CD14-positive monocyte (primary cell): ENCODE results near the gene CHST3. TPM values are rescaled to one million over a fixed set of nuclear protein-coding genes. Genes with fewer than 3 reads are reported as not detected.
"Not testable (repeated sequence)": the region's sequence is repeated elsewhere in the genome, so short reads cannot be mapped to it uniquely, and the experiment has no call there.

Experiments
- DNase-seq, 3 donors: peaks; one replicate each; pipeline ENCODE4 v3.0.0-alpha.2; 2011 to 2022
- H2AFZ ChIP-seq: 2 replicates; pipeline ENCODE4 v1.6.0; 2012; ENCODE audit warnings: mild to moderate bottlenecking, low read depth, low read length, inconsistent platforms; ENCODE audit not compliant: insufficient read depth, poor library complexity, severe bottlenecking
- H3K27ac ChIP-seq, 2 donors: 1 replicate in 1 of 2; 2 replicates in 1 of 2; pipeline ENCODE4 v1.5.1; 2012 to 2013; ENCODE audit warnings: low read length in 2 of 2, control low read depth in 1 of 2, inconsistent platforms in 1 of 2, low read depth in 1 of 2, mild to moderate bottlenecking in 1 of 2
- H3K27me3 ChIP-seq, 2 donors: one replicate each; pipeline versions ENCODE4 v1.6.0 to v1.6.1; 2011 to 2013; ENCODE audit warnings: low read length in 2 of 2; ENCODE audit not compliant: control insufficient read depth in 2 of 2, insufficient read depth in 2 of 2
- H3K36me3 ChIP-seq, 2 donors: replicated peaks in 1 of 2; 1 replicate in 1 of 2; 2 replicates in 1 of 2; pipeline versions ENCODE4 v1.5.1 to v1.6.1; 2012 to 2013; ENCODE audit warnings: low read length in 2 of 2, control low read depth in 1 of 2, inconsistent platforms in 1 of 2, mild to moderate bottlenecking in 1 of 2; ENCODE audit not compliant: insufficient read depth in 2 of 2, control insufficient read depth in 1 of 2
- H3K4me1 ChIP-seq, 2 donors: 1 replicate in 1 of 2; 2 replicates in 1 of 2; pipeline versions ENCODE4 v1.5.1 to v1.6.1; 2012 to 2013; ENCODE audit warnings: low read length in 2 of 2, control low read depth in 1 of 2, inconsistent platforms in 1 of 2, mild to moderate bottlenecking in 1 of 2, moderate library complexity in 1 of 2; ENCODE audit not compliant: insufficient read depth in 2 of 2, control insufficient read depth in 1 of 2
- H3K4me2 ChIP-seq: replicated peaks from 2 replicates; pipeline ENCODE3; 2012; ENCODE audit warnings: low read length, moderate library complexity, mild to moderate bottlenecking; ENCODE audit not compliant: poor library complexity, severe bottlenecking; ENCODE audit errors: extremely low read depth
- H3K4me3 ChIP-seq, 3 experiments: fragments of 200-600 bp in 1 of 3; sonication (generic) in 1 of 3; replicated peaks in 1 of 3; 1 replicate in 2 of 3; 2 replicates in 1 of 3; pipeline ENCODE4 v1.5.1; 2011 to 2013; ENCODE audit warnings: low read length in 3 of 3, mild to moderate bottlenecking in 3 of 3, control low read depth in 2 of 3, low read depth in 2 of 3, inconsistent platforms in 1 of 3, moderate library complexity in 1 of 3
- H3K79me2 ChIP-seq: 2 replicates; pipeline ENCODE4 v1.6.0; 2012; ENCODE audit warnings: mild to moderate bottlenecking, control low read depth, inconsistent platforms, low read length, moderate library complexity; ENCODE audit not compliant: insufficient read depth
- H3K9ac ChIP-seq: 2 replicates; pipeline ENCODE4 v1.6.0; 2017; ENCODE audit warnings: low read length, mild to moderate bottlenecking; ENCODE audit not compliant: insufficient read depth, poor library complexity, severe bottlenecking
- H3K9me3 ChIP-seq, 2 donors: replicated peaks in 1 of 2; 1 replicate in 1 of 2; 2 replicates in 1 of 2; pipeline versions ENCODE4 v1.5.1 to v1.6.1; 2012 to 2013; ENCODE audit warnings: low read length in 2 of 2, control low read depth in 1 of 2; ENCODE audit not compliant: control insufficient read depth in 1 of 2, insufficient read depth in 1 of 2
- H4K20me1 ChIP-seq: 2 replicates; pipeline ENCODE4 v1.6.0; 2012; ENCODE audit warnings: mild to moderate bottlenecking, low read length, control low read depth, moderate library complexity; ENCODE audit not compliant: insufficient read depth
- H3K27ac Mint-ChIP-seq, 7 donors: one replicate each; pipeline ENCODE4 v1.8.0; 2020; ENCODE audit warnings: mild to moderate bottlenecking in 7 of 7, mixed read lengths in 7 of 7, moderate library complexity in 6 of 7, inconsistent platforms in 2 of 7
- H3K27me3 Mint-ChIP-seq, 3 donors: one replicate each; pipeline ENCODE4 v1.8.0; 2021 to 2022; ENCODE audit warnings: low read depth in 3 of 3, mild to moderate bottlenecking in 3 of 3, mixed read lengths in 3 of 3, moderate library complexity in 3 of 3, inconsistent platforms in 1 of 3
- H3K36me3 Mint-ChIP-seq, 2 donors: one replicate each; pipeline ENCODE4 v1.8.0; 2020; ENCODE audit warnings: mixed read lengths in 2 of 2, inconsistent platforms in 1 of 2, mild to moderate bottlenecking in 1 of 2
- H3K4me1 Mint-ChIP-seq: one replicate; pipeline ENCODE4 v1.8.0; 2020; ENCODE audit warnings: mild to moderate bottlenecking, mixed read lengths
- H3K4me3 Mint-ChIP-seq, 2 donors: one replicate each; pipeline ENCODE4 v1.8.0; 2020; ENCODE audit warnings: mild to moderate bottlenecking in 2 of 2, mixed read lengths in 2 of 2, moderate library complexity in 1 of 2
- H3K9me3 Mint-ChIP-seq, 7 donors: one replicate each; pipeline ENCODE4 v1.8.0; 2020 to 2022; ENCODE audit warnings: mixed read lengths in 7 of 7, mild to moderate bottlenecking in 6 of 7, moderate library complexity in 6 of 7, inconsistent platforms in 2 of 7
- WGBS: methylation state at CpG from one replicate; pipeline ENCODE4 v1.1.5; 2013; ENCODE audit warnings: missing lambda C conversion rate; ENCODE audit not compliant: insufficient coverage; 5-methylcytosine and 5-hydroxymethylcytosine counted together
- intact Hi-C, 2 donors: fragments of 100-400 bp; cut with micrococcal nuclease; formaldehyde crosslinking; loops; one replicate each; pipeline versions ENCODE4 v1.15.0 to v1.15.1; 2023
- polyA plus RNA-seq, 3 donors: library from polyadenylated mRNA; depleted of rRNA in 1 of 3; unstranded in 2 of 3; stranded (reverse) in 1 of 3; fragments of 300-500 nt in 2 of 3; fragments of >200 nt in 1 of 3; fragmentation: Illumina TruSeq in 2 of 3; gene quantifications; 1 replicate in 2 of 3; 2 replicates in 1 of 3; pipeline ENCODE4 v1.2.3, GENCODE V29; 2012 to 2021
- TF ChIP-seq, protein P1 (sequence below): fragments of 200-600 bp; IDR thresholded peaks from one replicate; pipeline ENCODE4 v1.8.0; 2022; ENCODE audit warnings: antibody characterized with exemption, mild to moderate bottlenecking

CHST3 gene
- polyA plus RNA-seq, 3 donors = not detected

DNA sequence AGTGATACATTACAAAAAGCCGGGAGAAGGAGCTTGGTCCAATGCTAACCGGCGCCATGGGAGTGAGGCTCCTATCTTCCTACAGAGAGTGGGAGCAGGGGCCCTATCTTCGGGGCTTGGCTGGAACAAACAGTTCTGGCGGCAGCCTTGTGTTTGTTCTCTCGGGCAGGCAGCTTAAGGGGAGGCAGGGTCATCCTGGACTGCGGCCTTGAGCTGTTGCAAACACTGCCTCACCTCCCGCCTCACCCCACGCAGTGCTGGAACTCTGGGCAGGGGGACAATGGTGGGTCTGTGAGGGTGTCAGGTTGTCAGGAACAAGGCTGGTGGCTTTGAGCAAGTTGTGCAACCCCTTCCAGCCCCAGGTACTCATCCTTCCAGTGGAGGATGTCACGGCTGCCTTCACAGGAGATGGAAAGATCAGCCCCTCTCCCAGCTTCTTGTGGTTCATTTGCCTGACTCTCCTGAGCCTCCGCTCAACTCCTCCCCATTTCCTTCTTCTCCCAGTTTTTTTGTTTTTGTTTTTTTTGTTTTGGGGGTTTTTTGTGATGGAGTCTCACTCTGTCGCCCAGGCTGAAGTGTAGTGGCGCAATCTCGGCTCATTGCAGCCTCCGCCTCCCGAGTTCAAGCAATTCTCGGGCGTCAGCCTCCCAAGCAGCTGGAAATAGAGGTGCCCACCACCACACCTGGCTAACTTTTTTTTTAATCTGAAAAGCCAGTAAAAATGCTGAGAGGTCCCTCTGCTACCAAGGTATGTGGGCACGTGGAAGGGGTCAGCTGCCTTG is 66.8 kb downstream of the CHST3 start:
- Histone ChIP-seq H3K9ac (no peak overlapping the region), H3K27me3 (no peaks in the 10 kb centered on the region), H3K4me2 (no peak overlapping the region), H3K4me3 (no peak overlapping the region), H3K4me1 (no peaks in the 10 kb centered on the region), H4K20me1 (no peaks in the 10 kb centered on the region), H3K36me3 (no peaks in the 10 kb centered on the region), H3K27ac (no peak overlapping the region), H3K9me3 (no peaks in the 10 kb centered on the region), H3K79me2 (no peaks in the 10 kb centered on the region), H2AFZ (no peak overlapping the region)
- TF ChIP-seq, protein P1, sequence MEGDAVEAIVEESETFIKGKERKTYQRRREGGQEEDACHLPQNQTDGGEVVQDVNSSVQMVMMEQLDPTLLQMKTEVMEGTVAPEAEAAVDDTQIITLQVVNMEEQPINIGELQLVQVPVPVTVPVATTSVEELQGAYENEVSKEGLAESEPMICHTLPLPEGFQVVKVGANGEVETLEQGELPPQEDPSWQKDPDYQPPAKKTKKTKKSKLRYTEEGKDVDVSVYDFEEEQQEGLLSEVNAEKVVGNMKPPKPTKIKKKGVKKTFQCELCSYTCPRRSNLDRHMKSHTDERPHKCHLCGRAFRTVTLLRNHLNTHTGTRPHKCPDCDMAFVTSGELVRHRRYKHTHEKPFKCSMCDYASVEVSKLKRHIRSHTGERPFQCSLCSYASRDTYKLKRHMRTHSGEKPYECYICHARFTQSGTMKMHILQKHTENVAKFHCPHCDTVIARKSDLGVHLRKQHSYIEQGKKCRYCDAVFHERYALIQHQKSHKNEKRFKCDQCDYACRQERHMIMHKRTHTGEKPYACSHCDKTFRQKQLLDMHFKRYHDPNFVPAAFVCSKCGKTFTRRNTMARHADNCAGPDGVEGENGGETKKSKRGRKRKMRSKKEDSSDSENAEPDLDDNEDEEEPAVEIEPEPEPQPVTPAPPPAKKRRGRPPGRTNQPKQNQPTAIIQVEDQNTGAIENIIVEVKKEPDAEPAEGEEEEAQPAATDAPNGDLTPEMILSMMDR = no peak
- intact Hi-C loops = no loop called here
- Mint-ChIP-seq H3K4me3 (no peak overlapping the region), H3K27me3 (peaks cover 6 to 12% (median 10%) of the 10 kb centered on the region in 3 donors), H3K4me1 (no peaks in the 10 kb centered on the region), H3K36me3 (no peaks in the 10 kb centered on the region), H3K9me3 (peaks cover 0 to 5% (median 0%) of the 10 kb centered on the region in 7 donors), H3K27ac (no peak overlapping the region)
- WGBS = 94% methylated on average over 9 of the region's 19 CpGs
- DNase-seq = no peak

GRCh38 chr10:72031706-72032105 is 67.5 kb downstream of the CHST3 start:
- no peak overlapping the region for H2AFZ ChIP-seq
- H3K9ac ChIP-seq = no peak overlapping the region
- no peaks in the 10 kb centered on the region for H3K27me3 ChIP-seq
- H3K4me3 ChIP-seq = no peak overlapping the region
- H3K9me3 ChIP-seq = no peaks in the 10 kb centered on the region
- no peak overlapping the region for H3K27ac ChIP-seq
- Mint-ChIP-seq H3K27ac (no peak overlapping the region), H3K4me1 (no peaks in the 10 kb centered on the region), H3K36me3 (no peaks in the 10 kb centered on the region), H3K27me3 (peaks cover 6 to 12% (median 10%) of the 10 kb centered on the region in 3 donors), H3K4me3 (no peak overlapping the region), H3K9me3 (peaks cover 0 to 5% (median 0%) of the 10 kb centered on the region in 7 donors)
- WGBS = 99% methylated on average over 9 of the region's 10 CpGs
- H3K79me2 ChIP-seq = no peaks in the 10 kb centered on the region
- H3K4me2 ChIP-seq = no peak overlapping the region
- no peaks in the 10 kb centered on the region for H3K36me3 ChIP-seq
- DNase-seq = no peak
- H4K20me1 ChIP-seq = no peaks in the 10 kb centered on the region
- no peaks in the 10 kb centered on the region for H3K4me1 ChIP-seq
- TF ChIP-seq, protein P1 = no peak
- intact Hi-C loops = no loop called here

DNA sequence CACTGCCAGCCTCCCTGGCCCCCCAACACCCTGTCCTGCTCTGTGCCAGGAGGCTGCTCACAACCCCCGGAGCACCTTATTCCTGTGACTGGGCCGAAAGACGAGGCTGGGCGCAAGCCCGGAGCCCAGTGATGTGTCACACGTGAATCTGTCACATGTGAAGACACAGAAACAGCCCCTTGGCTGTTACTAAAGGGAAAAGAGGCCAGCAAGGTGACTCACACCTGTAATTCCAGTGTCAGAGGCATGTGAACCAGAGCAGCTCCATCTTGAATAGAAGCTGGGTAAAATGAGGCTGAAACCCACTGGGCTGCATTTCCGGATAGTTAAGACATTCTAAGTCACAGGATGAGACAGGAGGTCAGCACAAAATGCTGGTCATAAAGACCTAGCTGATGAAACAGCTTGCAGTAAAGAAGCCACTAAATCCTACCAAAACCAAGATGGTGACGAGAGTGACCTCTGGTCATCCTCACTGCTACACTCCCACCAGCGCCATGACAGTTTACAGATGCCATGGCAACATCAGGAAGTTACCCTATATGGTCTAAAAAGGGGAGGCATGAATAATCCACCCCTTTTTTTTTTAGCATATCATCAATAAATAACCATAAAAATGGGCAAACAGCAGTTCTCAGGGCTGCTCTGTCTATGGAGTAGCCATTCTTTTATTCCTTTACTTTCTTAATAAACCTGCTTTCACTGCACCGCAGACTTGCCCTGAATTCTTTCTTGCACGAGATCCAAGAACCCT is 68.4 kb downstream of the CHST3 start:
- H3K4me1 ChIP-seq, intact Hi-C loops, H2AFZ ChIP-seq, H3K36me3 Mint-ChIP-seq, H3K9me3 ChIP-seq, H3K4me2 ChIP-seq, H3K9me3 Mint-ChIP-seq, H4K20me1 ChIP-seq, H3K27ac Mint-ChIP-seq, H3K9ac ChIP-seq, H3K27me3 ChIP-seq, H3K4me3 ChIP-seq, DNase-seq, H3K79me2 ChIP-seq, H3K4me1 Mint-ChIP-seq, H3K27ac ChIP-seq, H3K36me3 ChIP-seq, H3K4me3 Mint-ChIP-seq: not testable (repeated sequence)
- WGBS = 84% methylated on average over 7 of the region's 11 CpGs
- H3K27me3 Mint-ChIP-seq = peaks cover 3 to 12% (median 10%) of the 10 kb centered on the region in 3 donors
